C1 segment of cervical spinal cord (tissue), 14 donors: ENCODE data around the gene FLT3.
"Not testable (repeated sequence)": the region's sequence is repeated elsewhere in the genome, so short reads cannot be mapped to it uniquely, and the experiment has no call there.

Experiments used
- DNase-seq, 14 donors: peaks; one replicate each; lab custom pipeline; 2025; lab: John Stamatoyannopoulos, UW

Gene FLT3

DNA sequence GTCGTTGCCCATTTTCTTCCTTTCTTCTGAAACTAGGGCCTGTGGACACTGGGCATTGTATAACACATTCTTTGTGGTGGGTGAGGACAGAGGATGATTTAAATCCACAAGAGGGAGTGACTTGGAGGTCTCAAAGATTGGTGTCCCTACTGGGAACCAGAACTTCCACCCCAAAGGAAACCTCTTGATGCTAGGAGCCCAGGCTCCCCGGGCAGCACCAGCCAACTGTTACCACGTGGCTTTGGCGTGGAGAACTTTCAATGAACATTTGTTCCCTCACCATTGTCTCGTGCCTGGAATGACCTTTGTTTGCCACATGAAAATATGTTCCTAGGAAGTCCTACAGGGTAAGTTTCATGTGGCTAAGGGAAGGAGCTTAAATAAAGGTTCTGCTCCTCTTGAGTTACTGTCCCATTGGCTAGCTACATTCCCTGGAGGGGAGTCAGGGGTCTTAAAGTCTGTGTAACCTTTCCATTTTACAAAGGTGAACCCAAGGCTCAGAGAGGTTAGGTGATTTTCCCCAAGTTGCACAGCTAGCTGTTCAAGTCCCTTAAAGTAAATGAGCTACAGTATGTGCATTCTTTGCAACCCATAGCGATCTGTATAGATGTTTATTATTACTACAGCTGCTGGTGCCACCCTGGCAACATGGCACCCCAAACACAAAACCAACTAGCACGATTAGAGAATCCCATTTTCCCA, 126.3 kb downstream of the FLT3 start:
- no peak for DNase-seq

DNA sequence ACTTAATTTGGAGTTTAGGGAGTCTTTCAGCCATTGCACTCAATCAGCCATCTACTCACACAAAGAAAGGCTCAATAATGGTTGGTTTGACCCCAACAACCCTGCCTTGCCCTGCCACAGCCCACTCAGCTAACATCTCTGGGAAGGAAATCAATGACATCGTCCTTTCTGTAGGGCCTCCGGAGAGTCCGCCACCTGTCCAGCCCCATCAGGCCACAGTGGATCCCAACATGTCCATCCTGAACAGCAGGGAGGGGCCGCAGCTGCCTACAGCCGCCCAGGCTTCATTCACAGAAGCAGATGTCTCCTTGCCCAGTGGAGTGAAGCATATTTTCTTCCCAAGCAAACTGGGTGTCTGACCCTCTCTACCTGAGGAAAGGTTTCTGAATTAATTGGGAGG, 127.1 kb downstream of the FLT3 start:
- no peak for DNase-seq

- no peak for DNase-seq
Observed at GRCh38 chr13:27972478-27972820, 127.9 kb downstream of the FLT3 start.

DNA sequence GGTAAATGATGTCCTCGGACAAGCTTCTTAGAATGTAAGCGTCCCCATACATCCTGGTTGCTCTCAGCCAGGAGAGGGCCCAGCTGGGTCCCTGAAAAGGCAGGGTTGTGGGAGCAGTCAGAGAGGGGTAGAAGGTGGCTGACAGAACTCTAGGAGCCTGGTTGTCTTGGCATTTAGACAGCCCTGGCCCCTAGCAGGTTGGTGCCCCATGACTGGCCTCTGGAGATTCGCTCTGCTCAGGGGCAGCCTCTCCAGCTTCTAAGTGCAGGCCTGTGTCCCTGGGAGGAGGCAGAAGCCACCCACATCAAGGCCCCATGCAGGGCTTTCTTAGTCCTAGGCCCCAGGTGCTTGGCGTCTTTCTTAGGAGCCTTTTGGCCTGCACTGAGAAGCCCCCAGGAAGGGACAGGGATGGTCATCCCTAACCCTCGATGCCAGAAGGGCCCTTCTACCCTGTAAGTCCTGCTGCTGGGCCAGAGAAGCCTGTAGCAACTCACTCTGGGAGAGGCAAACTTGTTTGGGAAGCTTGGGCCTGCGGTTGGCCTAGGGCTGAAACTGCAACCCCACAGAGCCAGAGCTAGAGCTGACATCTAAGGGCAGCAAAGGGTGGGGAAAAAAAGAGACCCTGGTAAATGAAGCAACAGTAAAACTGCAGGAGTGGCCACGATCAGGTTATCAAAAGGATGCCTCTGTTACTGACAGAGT, 128.4 kb downstream of the FLT3 start:
- no peak for DNase-seq

DNA sequence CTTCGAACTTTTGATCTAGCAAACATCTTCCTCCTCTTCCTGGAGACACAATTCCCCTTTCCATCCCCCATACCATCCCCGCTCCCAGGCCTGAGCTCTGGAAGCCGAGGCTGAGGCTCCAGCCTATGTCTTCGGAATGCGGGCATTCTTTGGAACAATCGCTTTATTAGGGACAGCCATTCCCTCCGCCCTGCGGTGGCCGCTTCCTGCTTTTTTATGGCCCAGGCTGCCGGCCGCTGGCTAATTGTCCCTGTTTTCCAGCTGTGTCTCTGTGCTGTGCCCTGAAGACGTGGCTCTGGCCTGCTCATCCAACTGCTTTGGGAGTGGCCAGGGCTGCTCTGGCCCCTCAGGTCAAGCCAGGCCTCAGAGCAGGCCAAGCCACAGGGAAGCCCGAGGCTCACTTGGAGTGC, 129.1 kb downstream of the FLT3 start:
- DNase-seq: no peak

DNA sequence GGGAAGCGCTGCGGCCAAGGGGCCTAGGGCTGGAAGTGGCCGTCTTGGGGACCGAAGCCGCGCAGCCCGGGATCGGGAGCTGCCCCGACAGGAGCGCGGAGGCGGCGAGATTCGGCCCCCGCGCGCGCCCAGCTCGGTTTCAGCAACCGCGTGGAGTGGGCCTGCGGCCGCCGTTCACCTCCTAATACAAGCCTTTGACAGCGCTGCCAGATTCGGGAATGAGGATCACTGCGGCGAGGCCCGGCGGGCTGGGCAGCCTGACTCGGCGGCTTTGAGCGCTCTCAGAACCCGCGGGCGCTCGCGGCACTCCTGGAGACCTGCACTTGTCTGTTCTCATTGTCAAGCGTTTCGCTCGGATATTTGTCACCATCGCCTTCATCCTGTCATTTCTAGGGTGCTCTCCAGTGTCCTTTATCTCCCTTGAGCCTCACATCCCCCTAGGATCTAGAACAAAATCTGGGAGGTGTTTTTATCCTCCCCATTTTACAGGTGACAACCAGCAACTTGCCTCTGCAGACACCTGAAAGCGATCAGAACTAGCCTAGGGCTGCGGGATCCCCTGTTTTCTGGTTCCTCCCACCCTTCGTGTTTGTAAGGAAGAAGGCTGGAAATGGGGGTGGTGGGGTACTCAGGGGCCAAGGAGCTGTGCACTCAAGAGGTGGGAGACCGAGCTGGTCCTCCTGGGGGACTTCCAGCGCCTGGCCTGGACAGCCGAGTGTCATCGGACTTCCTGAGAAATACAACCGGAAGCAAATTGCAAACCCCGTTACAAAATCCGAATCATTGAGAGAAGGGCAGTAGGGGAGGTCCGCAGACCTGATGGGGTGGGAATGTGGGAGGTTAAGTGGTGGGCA, 129.8 kb downstream of the FLT3 start:
- no peak for DNase-seq

- DNase-seq: no peak
Observed at GRCh38 chr13:27969866-27970229, 130.5 kb downstream of the FLT3 start.

DNA sequence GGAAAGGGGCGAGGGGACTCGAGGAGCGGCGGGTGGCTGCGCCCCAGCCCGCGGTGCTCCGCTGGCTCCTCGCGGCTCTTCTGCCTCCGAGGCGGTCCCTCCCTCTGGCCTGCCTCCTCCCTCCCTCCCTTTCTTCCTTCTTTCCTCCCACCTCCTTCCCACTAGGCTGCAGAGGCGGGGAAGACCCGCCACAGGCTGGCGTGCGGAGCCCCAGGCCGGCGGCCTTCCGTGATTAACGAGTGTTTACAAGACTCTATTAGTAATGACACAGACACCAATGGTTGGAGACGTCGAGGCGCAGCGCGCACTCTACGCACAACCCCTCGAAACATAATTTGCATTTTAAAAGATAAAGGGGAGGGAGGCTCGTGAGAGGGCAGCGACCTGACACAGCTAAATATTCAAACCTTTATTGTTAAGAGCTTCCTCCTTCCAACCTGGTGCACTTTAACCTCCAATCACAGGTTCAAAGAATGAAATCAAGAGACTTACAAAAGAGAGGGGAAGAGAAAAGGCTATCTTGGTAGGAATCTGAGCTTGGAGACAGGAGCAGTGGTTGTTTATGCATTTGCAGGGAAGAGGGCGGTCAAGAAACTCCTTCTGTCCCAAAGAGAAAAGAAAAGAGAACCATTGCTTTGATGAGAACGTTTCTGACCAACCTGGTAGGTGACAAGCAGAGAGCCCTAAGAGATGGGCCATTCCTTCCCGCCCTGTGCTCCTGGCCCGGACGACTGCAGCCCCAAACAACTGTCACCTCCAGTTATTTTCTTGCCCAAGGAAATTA, 131.1 kb downstream of the FLT3 start, which contains the start of gene CDX2:
CDX2 (minus strand) TSS at position 234 of the 784 bp plus-strand sequence. CDS start 309 bp downstream, outside the sequence.
- no peak for DNase-seq

DNA sequence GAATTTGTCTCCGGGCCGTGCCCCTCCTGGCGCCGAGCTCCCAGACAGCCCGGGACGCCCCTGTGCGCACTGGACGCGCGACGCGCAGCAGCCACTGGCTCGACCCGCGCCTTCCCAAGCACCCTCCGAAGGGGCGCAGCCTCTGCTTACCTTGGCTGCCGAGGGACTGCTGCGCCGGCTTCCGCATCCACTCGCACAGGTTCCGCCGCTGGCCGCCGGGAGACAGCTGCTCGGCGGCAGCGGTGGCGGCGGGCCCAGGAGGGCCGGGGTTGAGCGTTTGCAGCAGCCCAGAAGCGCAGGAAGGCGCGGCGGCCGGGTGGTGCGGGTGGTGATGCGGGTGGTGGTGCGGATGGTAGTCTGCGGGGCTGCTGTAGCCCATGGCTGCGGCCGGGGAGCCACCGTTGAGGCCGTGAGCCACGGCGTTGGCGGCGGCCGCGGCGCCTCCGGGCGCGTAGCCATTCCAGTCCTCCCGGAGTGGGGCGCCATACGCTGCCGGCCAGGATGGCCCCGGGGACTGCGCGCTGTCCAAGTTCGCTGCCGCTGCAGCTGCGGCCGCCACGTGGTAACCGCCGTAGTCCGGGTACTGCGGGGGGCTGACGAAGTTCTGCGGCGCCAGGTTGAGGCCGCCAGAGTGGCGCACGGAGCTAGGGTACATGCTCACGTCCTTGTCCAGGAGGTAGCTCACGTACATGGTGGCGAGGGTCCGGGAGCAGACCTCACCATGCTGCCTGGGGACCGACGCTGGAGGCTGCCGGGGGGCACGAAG, 131.9 kb downstream of the FLT3 start:
- DNase-seq: no peak

- DNase-seq: no peak
Observed at GRCh38 chr13:27967736-27968315, 132.6 kb downstream of the FLT3 start.

DNA sequence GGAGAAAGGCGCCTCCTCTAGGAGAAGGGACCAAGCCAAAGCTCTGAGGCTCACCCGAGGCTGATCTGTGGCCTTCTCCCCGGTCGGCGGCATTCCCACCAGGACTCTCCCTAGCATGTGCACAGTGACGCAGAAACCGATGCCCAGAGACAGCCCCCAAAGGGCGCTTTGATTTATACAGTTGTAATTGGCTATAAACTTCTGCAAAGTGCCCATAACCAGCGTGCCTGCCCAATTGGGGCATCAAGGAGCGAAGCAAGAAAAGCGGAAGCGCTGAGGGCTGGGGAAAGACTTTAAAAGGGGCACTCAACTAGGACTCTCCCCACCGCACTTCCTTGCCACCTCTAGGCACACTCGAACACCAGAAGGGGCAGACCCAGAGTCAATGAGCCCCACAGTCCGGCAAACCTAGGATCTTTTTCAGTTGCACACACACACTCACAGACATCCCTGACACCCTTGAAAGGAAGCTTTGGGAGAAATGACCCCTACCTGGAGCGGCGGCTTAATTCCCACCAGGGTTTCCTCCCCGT, 133.1 kb downstream of the FLT3 start:
- DNase-seq: no peak

GRCh38 chr13:27966641-27967202, 133.7 kb downstream of the FLT3 start:
- DNase-seq: no peak

DNA sequence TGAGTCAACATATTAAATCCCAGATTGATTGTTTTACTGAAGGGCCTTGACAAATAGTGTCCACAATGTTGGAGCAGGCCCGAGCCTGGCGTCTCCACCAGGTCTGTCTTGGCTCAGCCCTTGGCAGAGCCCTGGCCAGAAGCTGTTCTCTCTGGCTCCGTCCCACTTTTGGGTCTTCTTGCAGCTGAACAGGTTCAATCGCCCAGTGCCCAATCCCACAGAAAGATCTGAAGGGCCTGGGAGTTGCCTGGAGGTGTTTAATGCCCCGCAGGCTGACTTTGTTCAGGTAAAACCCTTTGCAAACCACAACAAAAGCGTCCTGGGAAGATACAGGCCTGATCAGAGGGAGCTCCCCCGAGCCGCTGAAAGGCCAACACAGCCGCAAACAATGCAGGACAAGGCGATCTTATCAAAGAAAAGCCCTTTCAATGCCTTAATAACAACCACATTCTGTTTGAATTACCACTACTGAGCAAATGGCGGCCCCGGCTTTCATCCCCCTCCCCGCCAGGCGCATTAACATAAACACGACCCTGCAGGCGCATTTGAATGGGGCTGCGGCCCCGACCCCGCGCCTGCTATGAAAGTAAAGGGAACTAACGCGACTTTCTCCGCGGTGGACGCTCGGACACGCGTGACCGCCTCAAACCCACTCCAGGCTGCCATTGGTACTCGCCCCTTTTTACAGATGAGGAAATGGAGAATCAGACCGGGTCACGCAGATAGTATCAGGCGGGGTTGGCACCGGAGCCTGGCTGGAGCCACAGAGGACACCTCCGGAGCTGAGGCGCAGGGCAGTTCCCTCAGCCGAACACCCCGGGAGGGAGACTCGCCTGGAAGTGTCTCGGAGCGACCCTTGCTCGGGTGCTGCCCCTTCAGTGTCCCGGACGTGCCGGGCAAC, 134.4 kb downstream of the FLT3 start:
- no peak for DNase-seq

DNA sequence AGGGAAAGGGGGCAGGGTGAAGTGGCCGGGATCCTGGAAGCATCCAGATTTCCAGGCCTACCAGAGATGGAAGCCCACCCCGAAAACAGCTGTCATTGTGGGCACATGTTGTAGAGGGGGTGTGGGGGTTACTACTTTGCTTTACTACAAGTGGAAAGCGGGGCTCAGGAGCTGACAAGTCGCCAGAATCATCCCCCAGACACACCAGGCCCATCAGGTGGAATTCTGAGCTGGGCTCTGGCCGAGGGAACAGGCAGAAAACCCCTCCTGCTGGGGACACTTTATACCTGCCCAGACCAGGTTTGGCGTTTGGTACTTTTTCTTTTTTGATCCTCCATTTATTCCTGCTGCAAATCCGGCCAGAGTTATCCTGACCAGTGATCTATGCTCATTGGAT, 135.0 kb downstream of the FLT3 start:
- no peak for DNase-seq

DNA sequence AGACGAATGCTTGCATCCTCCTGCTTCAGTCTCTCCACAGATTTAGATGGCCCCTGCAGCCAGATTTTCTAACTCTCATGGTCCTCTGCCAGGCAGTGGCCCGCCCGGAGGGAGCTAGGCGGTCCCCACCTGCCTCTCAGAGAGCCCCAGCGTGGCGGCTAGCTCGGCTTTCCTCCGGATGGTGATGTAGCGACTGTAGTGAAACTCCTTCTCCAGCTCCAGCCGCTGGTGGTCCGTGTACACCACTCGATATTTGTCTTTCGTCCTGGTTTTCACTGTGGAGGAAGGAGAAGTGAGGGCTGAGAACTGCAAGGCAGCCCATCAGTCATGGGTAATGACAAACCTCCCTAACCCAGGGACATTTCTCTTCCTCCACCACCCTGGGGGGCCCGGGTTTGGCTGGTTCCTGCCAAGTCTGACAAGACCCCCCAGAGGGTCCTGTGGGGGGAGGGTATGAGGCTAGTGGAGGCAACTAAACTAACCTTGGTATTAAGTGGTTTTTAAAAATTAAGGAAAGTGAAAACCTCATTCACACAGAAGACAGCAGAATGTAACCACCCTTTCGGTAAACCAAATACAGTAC, 135.5 kb downstream of the FLT3 start:
- no peak for DNase-seq

GRCh38 chr13:27964206-27964605, 136.2 kb downstream of the FLT3 start:
- DNase-seq: not testable (repeated sequence)

GRCh38 chr13:27963491-27963890, 136.9 kb downstream of the FLT3 start:
- no peak for DNase-seq

DNA sequence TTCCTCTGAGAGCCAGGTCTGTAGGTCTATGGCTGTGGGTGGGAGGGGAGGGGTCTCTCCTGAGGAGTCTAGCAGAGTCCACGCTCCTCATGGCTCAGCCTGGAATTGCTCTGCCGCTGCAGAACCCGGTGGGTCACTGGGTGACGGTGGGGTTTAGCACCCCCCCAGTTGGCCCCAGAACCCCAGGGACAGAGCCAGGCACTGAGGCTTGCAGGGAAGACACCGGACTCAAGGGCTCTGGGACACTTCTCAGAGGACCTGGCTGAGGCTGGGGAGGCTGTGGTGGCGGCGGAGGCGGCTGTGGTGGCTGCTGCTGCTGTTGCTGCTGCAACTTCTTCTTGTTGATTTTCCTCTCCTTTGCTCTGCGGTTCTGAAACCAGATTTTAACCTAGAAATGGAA, 137.4 kb downstream of the FLT3 start:
- DNase-seq: no peak
